Amniotic epithelial cell (primary cell): Measurements from ENCODE around the gene MLC1.

ENCODE experiments used
- DNase-seq: peaks from one replicate; pipeline ENCODE4 v3.0.0-alpha.2; 2010; ENCODE audit warnings: low read depth

MLC1 gene

GRCh38 chr22:50015451-50016307 lies 69.5 kb downstream of the MLC1 start:
- no peak for DNase-seq

- DNase-seq: no peak
Measured at GRCh38 chr22:50014655-50015401, 70.4 kb downstream of the MLC1 start.

- no peak for DNase-seq
Measured at GRCh38 chr22:50014053-50014501, 71.1 kb downstream of the MLC1 start.

GRCh38 chr22:50012211-50013181 lies 72.7 kb downstream of the MLC1 start, which contains the start of gene IL17REL:
IL17REL (minus strand) TSS chr22:50012765; CDS start chr22:50012646, 119 bp downstream.
- DNase-seq: no peak

- no peak for DNase-seq
Measured at GRCh38 chr22:50011447-50012210, 73.6 kb downstream of the MLC1 start.

GRCh38 chr22:50010676-50011446 lies 74.4 kb downstream of the MLC1 start:
- DNase-seq: no peak

- DNase-seq: no peak
Measured at GRCh38 chr22:50009765-50010675, 75.2 kb downstream of the MLC1 start.
